Measurements from ENCODE around the gene STK40. TPM values are rescaled to one million over a fixed set of nuclear protein-coding genes. Genes with fewer than 3 reads are reported as not detected.
A peak's percentile ranks its signal among the peaks of the same experiment; 100 is the strongest.

Gene STK40
- polyA plus RNA-seq, 4 donors = 12.7 to 41.0 (median 25.3) TPM

DNA sequence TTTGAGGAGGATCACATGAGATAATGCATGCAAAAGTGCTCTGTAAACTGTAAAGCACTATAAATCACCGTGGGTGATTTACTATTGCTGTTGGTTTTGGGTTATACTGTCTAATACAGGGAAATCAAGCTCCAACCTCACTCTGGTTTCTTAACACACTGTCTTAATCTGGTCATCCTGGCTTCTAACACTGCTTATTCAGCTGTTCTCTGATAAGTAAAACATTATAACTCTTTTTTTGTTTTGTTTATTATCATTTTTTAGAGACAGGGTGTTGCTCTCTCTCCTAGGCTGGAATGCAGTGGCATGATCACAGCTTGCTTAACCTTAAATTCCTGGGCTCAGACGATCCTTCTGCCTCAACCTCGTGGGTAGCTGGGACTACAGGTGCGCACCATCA, 33.8 kb upstream of the STK40 start:
- no peak overlapping the region for H3K27ac ChIP-seq (ENCODE audit: low read depth in 1 of 3, low read length in 2 of 3)
- no peak overlapping the region for H3K4me3 ChIP-seq (ENCODE audit: low read depth in 1 of 3, low read length in 3 of 3)
- H3K9me3 ChIP-seq (ENCODE audit: control insufficient read depth in 2 of 2, insufficient read depth in 1 of 2, low read depth in 1 of 2, low read length in 1 of 2) = no peaks in the 10 kb centered on the region
- H3K36me3 ChIP-seq (ENCODE audit: control insufficient read depth in 3 of 3, insufficient read depth in 2 of 3, low read depth in 1 of 3, low read length in 3 of 3) = peaks cover 0 to 20% (median 0%) of the 10 kb centered on the region in 3 donors
- DNase-seq = no peak
- no peaks in the 10 kb centered on the region for H3K4me1 ChIP-seq (ENCODE audit: control insufficient read depth in 3 of 3, insufficient read depth in 2 of 3, low read depth in 1 of 3, low read length in 2 of 3)
- 83 to 92% (median 87%) methylated on average over 4 of the region's 4 CpGs for WGBS, 3 donors
- no peak for FAIRE-seq
- no peaks in the 10 kb centered on the region for H3K27me3 ChIP-seq (ENCODE audit: control insufficient read depth in 3 of 3, insufficient read depth in 3 of 3, low read length in 3 of 3)

GRCh38 chr1:36419140-36419539, 33.4 kb upstream of the STK40 start:
- no peak overlapping the region for H3K4me3 ChIP-seq (ENCODE audit: low read depth in 1 of 3, low read length in 3 of 3)
- no peak overlapping the region for H3K27ac ChIP-seq (ENCODE audit: low read depth in 1 of 3, low read length in 2 of 3)
- H3K36me3 ChIP-seq (ENCODE audit: control insufficient read depth in 3 of 3, insufficient read depth in 2 of 3, low read depth in 1 of 3, low read length in 3 of 3) = peaks cover 0 to 17% (median 0%) of the 10 kb centered on the region in 3 donors
- H3K9me3 ChIP-seq (ENCODE audit: control insufficient read depth in 2 of 2, insufficient read depth in 1 of 2, low read depth in 1 of 2, low read length in 1 of 2) = no peaks in the 10 kb centered on the region
- DNase-seq (no peak), FAIRE-seq (no peak)
- 84 to 88% (median 87%) methylated on average over 3 of the region's 3 CpGs for WGBS, 3 donors
- H3K4me1 ChIP-seq (ENCODE audit: control insufficient read depth in 3 of 3, insufficient read depth in 2 of 3, low read depth in 1 of 3, low read length in 2 of 3) = no peaks in the 10 kb centered on the region
- H3K27me3 ChIP-seq (ENCODE audit: control insufficient read depth in 3 of 3, insufficient read depth in 3 of 3, low read length in 3 of 3) = no peaks in the 10 kb centered on the region

GRCh38 chr1:36417931-36418330, 32.2 kb upstream of the STK40 start:
- Histone ChIP-seq H3K4me3 (ENCODE audit: low read depth in 1 of 3, low read length in 3 of 3) (no peak overlapping the region), H3K27ac (ENCODE audit: low read depth in 1 of 3, low read length in 2 of 3) (no peak overlapping the region), H3K9me3 (ENCODE audit: control insufficient read depth in 2 of 2, insufficient read depth in 1 of 2, low read depth in 1 of 2, low read length in 1 of 2) (no peaks in the 10 kb centered on the region), H3K4me1 (ENCODE audit: control insufficient read depth in 3 of 3, insufficient read depth in 2 of 3, low read depth in 1 of 3, low read length in 2 of 3) (no peaks in the 10 kb centered on the region), H3K36me3 (ENCODE audit: control insufficient read depth in 3 of 3, insufficient read depth in 2 of 3, low read depth in 1 of 3, low read length in 3 of 3) (peaks cover 0 to 15% (median 0%) of the 10 kb centered on the region in 3 donors), H3K27me3 (ENCODE audit: control insufficient read depth in 3 of 3, insufficient read depth in 3 of 3, low read length in 3 of 3) (no peaks in the 10 kb centered on the region)
- 84 to 90% (median 88%) methylated on average over 9 of the region's 9 CpGs for WGBS, 3 donors
- DNase-seq (no peak), FAIRE-seq (no peak)

- H3K4me3 ChIP-seq (ENCODE audit: low read depth in 1 of 3, low read length in 3 of 3) = no peak overlapping the region
- H3K36me3 ChIP-seq (ENCODE audit: control insufficient read depth in 3 of 3, insufficient read depth in 2 of 3, low read depth in 1 of 3, low read length in 3 of 3) = peaks cover 0 to 10% (median 0%) of the 10 kb centered on the region in 3 donors
- H3K4me1 ChIP-seq (ENCODE audit: control insufficient read depth in 3 of 3, insufficient read depth in 2 of 3, low read depth in 1 of 3, low read length in 2 of 3) = no peaks in the 10 kb centered on the region
- DNase-seq = peak in 1 of 2 donors; percentile 63
- no peak for FAIRE-seq
- no peaks in the 10 kb centered on the region for H3K27me3 ChIP-seq (ENCODE audit: control insufficient read depth in 3 of 3, insufficient read depth in 3 of 3, low read length in 3 of 3)
- 67 to 84% (median 74%) methylated on average over 15 of the region's 15 CpGs for WGBS, 3 donors
- peak overlapping the region in 1 of 3 donors; percentile 48 for H3K27ac ChIP-seq (ENCODE audit: low read depth in 1 of 3, low read length in 2 of 3)
- peaks cover 0 to 3% of the 10 kb centered on the region in 2 donors for H3K9me3 ChIP-seq (ENCODE audit: control insufficient read depth in 2 of 2, insufficient read depth in 1 of 2, low read depth in 1 of 2, low read length in 1 of 2)
Observed at GRCh38 chr1:36415661-36416326, 30.1 kb upstream of the STK40 start.

DNA sequence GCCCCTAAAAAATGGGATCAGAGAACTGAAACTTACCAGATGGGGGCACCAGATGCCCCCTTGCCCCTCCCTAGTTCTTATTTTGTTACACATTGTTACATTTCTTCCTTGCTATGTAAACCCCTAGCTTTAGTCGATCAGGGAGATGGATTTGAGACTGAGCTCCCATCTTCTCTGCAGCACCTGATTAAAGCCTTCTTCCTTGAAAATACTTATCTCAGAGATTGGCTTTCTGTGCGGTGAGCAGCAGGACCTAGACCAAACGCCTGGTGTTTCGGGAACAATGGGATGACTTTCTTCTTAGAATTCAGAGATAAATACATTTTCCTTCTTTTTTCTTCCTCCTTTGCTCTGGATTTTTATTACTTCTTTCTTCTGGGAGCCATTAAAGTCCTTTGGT, 28.7 kb upstream of the STK40 start:
- no peak overlapping the region for H3K27ac ChIP-seq (ENCODE audit: low read depth in 1 of 3, low read length in 2 of 3)
- H3K9me3 ChIP-seq (ENCODE audit: control insufficient read depth in 2 of 2, insufficient read depth in 1 of 2, low read depth in 1 of 2, low read length in 1 of 2) = peaks cover 0 to 3% of the 10 kb centered on the region in 2 donors
- no peaks in the 10 kb centered on the region for H3K27me3 ChIP-seq (ENCODE audit: control insufficient read depth in 3 of 3, insufficient read depth in 3 of 3, low read length in 3 of 3)
- 94 to 96% (median 94%) methylated on average over 4 of the region's 4 CpGs for WGBS, 3 donors
- no peak overlapping the region for H3K4me3 ChIP-seq (ENCODE audit: low read depth in 1 of 3, low read length in 3 of 3)
- peaks cover 0 to 10% (median 0%) of the 10 kb centered on the region in 3 donors for H3K36me3 ChIP-seq (ENCODE audit: control insufficient read depth in 3 of 3, insufficient read depth in 2 of 3, low read depth in 1 of 3, low read length in 3 of 3)
- DNase-seq (no peak), FAIRE-seq (no peak)
- H3K4me1 ChIP-seq (ENCODE audit: control insufficient read depth in 3 of 3, insufficient read depth in 2 of 3, low read depth in 1 of 3, low read length in 2 of 3) = no peaks in the 10 kb centered on the region

- Histone ChIP-seq H3K4me1 (ENCODE audit: control insufficient read depth in 3 of 3, insufficient read depth in 2 of 3, low read depth in 1 of 3, low read length in 2 of 3) (no peaks in the 10 kb centered on the region), H3K36me3 (ENCODE audit: control insufficient read depth in 3 of 3, insufficient read depth in 2 of 3, low read depth in 1 of 3, low read length in 3 of 3) (peaks cover 0 to 2% (median 0%) of the 10 kb centered on the region in 3 donors), H3K27me3 (ENCODE audit: control insufficient read depth in 3 of 3, insufficient read depth in 3 of 3, low read length in 3 of 3) (no peaks in the 10 kb centered on the region), H3K27ac (ENCODE audit: low read depth in 1 of 3, low read length in 2 of 3) (no peak overlapping the region), H3K4me3 (ENCODE audit: low read depth in 1 of 3, low read length in 3 of 3) (no peak overlapping the region), H3K9me3 (ENCODE audit: control insufficient read depth in 2 of 2, insufficient read depth in 1 of 2, low read depth in 1 of 2, low read length in 1 of 2) (peaks cover 0 to 3% of the 10 kb centered on the region in 2 donors)
- FAIRE-seq (no peak), DNase-seq (peak in 1 of 2 donors; percentile 54)
- WGBS, 3 donors = 49 to 56% (median 49%) methylated on average over 11 of the region's 11 CpGs
Observed at GRCh38 chr1:36411674-36412648, 26.2 kb upstream of the STK40 start.

- no peak for FAIRE-seq
- no peaks in the 10 kb centered on the region for H3K27me3 ChIP-seq (ENCODE audit: control insufficient read depth in 3 of 3, insufficient read depth in 3 of 3, low read length in 3 of 3)
- no peak for DNase-seq
- H3K4me1 ChIP-seq (ENCODE audit: control insufficient read depth in 3 of 3, insufficient read depth in 2 of 3, low read depth in 1 of 3, low read length in 2 of 3) = no peaks in the 10 kb centered on the region
- WGBS, 3 donors = 69 to 86% (median 76%) methylated on average over 2 of the region's 2 CpGs
- no peak overlapping the region for H3K27ac ChIP-seq (ENCODE audit: low read depth in 1 of 3, low read length in 2 of 3)
- peaks cover 0 to 3% of the 10 kb centered on the region in 2 donors for H3K9me3 ChIP-seq (ENCODE audit: control insufficient read depth in 2 of 2, insufficient read depth in 1 of 2, low read depth in 1 of 2, low read length in 1 of 2)
- H3K4me3 ChIP-seq (ENCODE audit: low read depth in 1 of 3, low read length in 3 of 3) = no peak overlapping the region
- H3K36me3 ChIP-seq (ENCODE audit: control insufficient read depth in 3 of 3, insufficient read depth in 2 of 3, low read depth in 1 of 3, low read length in 3 of 3) = no peaks in the 10 kb centered on the region
Observed at GRCh38 chr1:36408479-36408878, 22.8 kb upstream of the STK40 start.

- H3K27me3 ChIP-seq (ENCODE audit: control insufficient read depth in 3 of 3, insufficient read depth in 3 of 3, low read length in 3 of 3) = no peaks in the 10 kb centered on the region
- H3K27ac ChIP-seq (ENCODE audit: low read depth in 1 of 3, low read length in 2 of 3) = no peak overlapping the region
- FAIRE-seq = no peak
- H3K4me1 ChIP-seq (ENCODE audit: control insufficient read depth in 3 of 3, insufficient read depth in 2 of 3, low read depth in 1 of 3, low read length in 2 of 3) = no peaks in the 10 kb centered on the region
- no peaks in the 10 kb centered on the region for H3K9me3 ChIP-seq (ENCODE audit: control insufficient read depth in 2 of 2, insufficient read depth in 1 of 2, low read depth in 1 of 2, low read length in 1 of 2)
- DNase-seq = no peak
- no peak overlapping the region for H3K4me3 ChIP-seq (ENCODE audit: low read depth in 1 of 3, low read length in 3 of 3)
- H3K36me3 ChIP-seq (ENCODE audit: control insufficient read depth in 3 of 3, insufficient read depth in 2 of 3, low read depth in 1 of 3, low read length in 3 of 3) = no peaks in the 10 kb centered on the region
- 86 to 90% (median 88%) methylated on average over 1 of the region's 1 CpG for WGBS, 3 donors
Observed at GRCh38 chr1:36406440-36406839, 20.7 kb upstream of the STK40 start.
